ENCODE results near the gene R3HCC1L. TPM values are rescaled to one million over a fixed set of nuclear protein-coding genes. Genes with fewer than 3 reads are reported as not detected.

The R3HCC1L gene
- polyA plus RNA-seq, 2 of the 4 experiments (the other 2 are of a cell fraction): 11.0 to 15.2 TPM

DNA sequence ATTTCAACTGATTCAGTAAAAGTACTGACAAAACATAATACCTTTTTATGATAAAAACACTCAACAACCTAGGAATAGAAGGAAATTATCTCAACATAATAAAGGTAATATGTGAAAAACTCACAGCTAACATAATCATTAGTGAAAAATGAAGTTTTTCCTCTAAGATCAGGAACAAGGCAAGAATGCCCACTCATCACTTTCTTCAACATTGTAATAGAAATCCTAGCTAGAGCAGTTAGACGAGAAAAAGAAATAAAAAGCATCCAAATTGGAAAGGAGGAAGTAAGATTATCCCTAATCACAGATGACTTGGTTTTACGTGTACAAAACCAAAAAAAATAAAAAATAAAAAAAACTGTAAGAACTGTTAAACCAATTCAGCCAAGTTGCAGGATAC lies 58.6 kb downstream of the R3HCC1L start:
- Histone ChIP-seq H3K4me3 (no peak overlapping the region), H3K27ac (no peak overlapping the region), H3K9me3 (peaks cover 10% of the 10 kb centered on the region; the same call in 2 of the 3 replicates), H3K4me2 (no peak overlapping the region), H3K4me1 (no peaks in the 10 kb centered on the region)
- no peak for ATAC-seq
- POLR2A ChIA-PET: no interaction called here
- no peak for DNase-seq (ENCODE audit: low read depth in 1 of 2, low spot score in 1 of 2)
- WGBS (ENCODE audit: missing lambda C conversion rate): 90% methylated on average over 2 of the region's 2 CpGs
- no peak for TF ChIP-seq CHD2 (IDR thresholded peaks at IDR 0.05; ENCODE audit: low read length, partially characterized antibody)
- TF ChIP-seq MAX (IDR thresholded peaks at IDR 0.05): no peak
- peak; percentile 87 for TF ChIP-seq MAFK (IDR thresholded peaks at IDR 0.05; ENCODE audit: partially characterized antibody)
- CTCF ChIA-PET: no interaction called here
- no peak for FAIRE-seq

DNA sequence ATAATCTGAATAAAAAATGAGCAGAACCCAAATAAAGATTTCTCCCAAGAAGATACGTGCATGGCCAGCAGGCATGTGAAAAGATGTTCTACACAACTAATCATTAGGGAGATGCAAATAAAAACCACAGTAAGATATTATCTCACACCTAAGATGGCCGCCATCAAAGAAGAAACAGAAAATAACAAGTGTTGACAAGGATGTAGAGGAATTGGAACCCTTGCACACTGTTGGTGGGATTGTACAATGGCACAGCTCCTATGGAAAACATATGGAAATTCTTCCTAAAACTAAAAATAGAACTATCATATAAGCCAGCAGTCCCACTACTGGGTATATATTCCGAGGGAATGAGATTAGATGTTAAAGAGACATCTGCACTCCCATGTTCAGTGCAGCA lies 60.2 kb downstream of the R3HCC1L start:
- ATAC-seq: no peak
- H3K4me1 ChIP-seq: no peaks in the 10 kb centered on the region
- DNase-seq (ENCODE audit: low read depth in 1 of 2, low spot score in 1 of 2): no peak
- WGBS (ENCODE audit: missing lambda C conversion rate): 97% methylated on average over 3 of the region's 3 CpGs
- POLR2A ChIA-PET: no interaction called here
- peaks cover 10% of the 10 kb centered on the region; the same call in 2 of the 3 replicates for H3K9me3 ChIP-seq
- TF ChIP-seq KDM5A (IDR thresholded peaks at IDR 0.05) (no peak), PBX3 (IDR thresholded peaks at IDR 0.05) (no peak), SREBF2 (IDR thresholded peaks at IDR 0.05) (no peak), HOXB5 (CRISPR knock-in tag; IDR thresholded peaks at IDR 0.05) (no peak), PHF8 (IDR thresholded peaks at IDR 0.05; ENCODE audit: borderline replicate concordance, low read depth) (no peak), NPAS2 (CRISPR knock-in tag; IDR thresholded peaks at IDR 0.05; ENCODE audit: borderline replicate concordance) (no peak), RAD21 (conservative IDR thresholded peaks at IDR 0.05 in 1 of 2, IDR thresholded peaks at IDR 0.05 in 1 of 2) (no peak), REST (IDR thresholded peaks at IDR 0.05) (no peak), ZFP36 (IDR thresholded peaks at IDR 0.05; ENCODE audit: borderline replicate concordance, partially characterized antibody) (no peak), HDAC2 (IDR thresholded peaks at IDR 0.05) (no peak), ZNF302 (CRISPR knock-in tag; IDR thresholded peaks at IDR 0.05) (no peak), SMC3 (IDR thresholded peaks at IDR 0.05) (no peak), RNF2 (IDR thresholded peaks at IDR 0.05; ENCODE audit: borderline replicate concordance, low read depth) (no peak), POLR2A (IDR thresholded peaks at IDR 0.05; ENCODE audit: low read length) (no peak), RCOR1 (IDR thresholded peaks at IDR 0.05; ENCODE audit: low read depth, low read length) (no peak), MAX (IDR thresholded peaks at IDR 0.05) (no peak), CBX2 (IDR thresholded peaks at IDR 0.05; ENCODE audit: borderline replicate concordance, low read depth) (no peak), EHMT2 (IDR thresholded peaks at IDR 0.05; ENCODE audit: low read depth) (no peak)
- no peak overlapping the region for H3K27ac ChIP-seq
- CTCF ChIA-PET: no interaction called here
- no peak for FAIRE-seq
- H3K4me3 ChIP-seq: no peak overlapping the region
- H3K4me2 ChIP-seq: no peak overlapping the region

DNA sequence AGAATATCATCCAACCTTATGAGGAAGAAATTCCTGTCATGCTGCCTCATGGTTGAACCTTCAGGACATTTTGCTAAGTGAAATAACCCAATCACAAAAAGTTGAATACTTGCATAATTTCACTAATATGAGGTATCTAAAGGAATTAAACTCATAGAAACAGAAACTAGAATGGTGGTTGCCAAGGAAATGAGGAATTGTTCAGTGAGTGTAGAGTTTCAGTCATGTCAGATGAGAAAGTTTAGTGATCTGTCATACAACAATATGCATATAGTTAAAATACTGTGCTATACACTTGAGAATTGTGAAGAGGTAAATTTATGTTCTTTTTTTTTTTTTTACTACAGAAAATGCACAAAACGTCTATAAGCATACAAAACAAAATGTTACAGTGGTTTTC lies 60.7 kb downstream of the R3HCC1L start:
- ATAC-seq (no peak), DNase-seq (ENCODE audit: low read depth in 1 of 2, low spot score in 1 of 2) (no peak), FAIRE-seq (no peak)
- CTCF ChIA-PET: no interaction called here
- H3K9me3 ChIP-seq: peaks cover 10% of the 10 kb centered on the region; the same call in 2 of the 3 replicates
- POLR2A ChIA-PET: no interaction called here
- H3K27ac ChIP-seq: no peak overlapping the region
- no peak overlapping the region for H3K4me2 ChIP-seq
- no peaks in the 10 kb centered on the region for H3K4me1 ChIP-seq
- no peak for TF ChIP-seq EP300 (IDR thresholded peaks at IDR 0.05)
- no peak for TF ChIP-seq REST (IDR thresholded peaks at IDR 0.05)
- TF ChIP-seq RNF2 (IDR thresholded peaks at IDR 0.05; ENCODE audit: borderline replicate concordance, low read depth): no peak
- no peak for TF ChIP-seq CBX2 (IDR thresholded peaks at IDR 0.05; ENCODE audit: borderline replicate concordance, low read depth)
- no peak for TF ChIP-seq ELK1 (IDR thresholded peaks at IDR 0.05; ENCODE audit: low read depth, low read length)
- TF ChIP-seq TFCP2L1 (CRISPR knock-in tag; IDR thresholded peaks at IDR 0.05): no peak
- H3K4me3 ChIP-seq: no peak overlapping the region
- 73% methylated on average over 1 of the region's 1 CpG for WGBS (ENCODE audit: missing lambda C conversion rate)
